Subcutaneous abdominal adipose tissue (tissue), 5 donors: Measurements from ENCODE around the gene AHCYL1.

Source experiments
- H3K27ac ChIP-seq: one replicate; pipeline ENCODE4 v1.7.0; 2013; ENCODE audit warnings: low read depth, mild to moderate bottlenecking, inconsistent platforms, low read length, moderate library complexity
- H3K27me3 ChIP-seq, 5 donors: one replicate each; pipeline ENCODE4 v1.7.0; 2013; ENCODE audit warnings: low read length in 5 of 5, inconsistent platforms in 1 of 5; ENCODE audit not compliant: control insufficient read depth in 5 of 5, insufficient read depth in 4 of 5
- H3K36me3 ChIP-seq, 5 donors: one replicate each; pipeline ENCODE4 v1.7.0; 2013; ENCODE audit warnings: low read length in 5 of 5; ENCODE audit not compliant: control insufficient read depth in 5 of 5, insufficient read depth in 5 of 5
- H3K4me1 ChIP-seq, 5 donors: one replicate each; pipeline ENCODE4 v1.7.0; 2013; ENCODE audit warnings: low read length in 5 of 5, mild to moderate bottlenecking in 3 of 5, moderate library complexity in 1 of 5; ENCODE audit not compliant: control insufficient read depth in 5 of 5, insufficient read depth in 5 of 5
- H3K4me3 ChIP-seq, 5 donors: one replicate each; pipeline ENCODE4 v1.7.0; 2013; ENCODE audit warnings: low read length in 5 of 5, low read depth in 1 of 5
- H3K9ac ChIP-seq, 5 donors: one replicate each; pipeline ENCODE4 v1.7.0; 2013; ENCODE audit warnings: low read length in 5 of 5, mild to moderate bottlenecking in 4 of 5, moderate library complexity in 3 of 5
- H3K9me3 ChIP-seq, 5 donors: one replicate each; pipeline ENCODE4 v1.7.0; 2013; ENCODE audit warnings: low read length in 5 of 5; ENCODE audit not compliant: control insufficient read depth in 5 of 5
- donor health status: healthy.
- donor health status: healthy.
- donor health status: healthy.
- donor health status: healthy.
- donor health status: healthy.

The AHCYL1 gene

DNA sequence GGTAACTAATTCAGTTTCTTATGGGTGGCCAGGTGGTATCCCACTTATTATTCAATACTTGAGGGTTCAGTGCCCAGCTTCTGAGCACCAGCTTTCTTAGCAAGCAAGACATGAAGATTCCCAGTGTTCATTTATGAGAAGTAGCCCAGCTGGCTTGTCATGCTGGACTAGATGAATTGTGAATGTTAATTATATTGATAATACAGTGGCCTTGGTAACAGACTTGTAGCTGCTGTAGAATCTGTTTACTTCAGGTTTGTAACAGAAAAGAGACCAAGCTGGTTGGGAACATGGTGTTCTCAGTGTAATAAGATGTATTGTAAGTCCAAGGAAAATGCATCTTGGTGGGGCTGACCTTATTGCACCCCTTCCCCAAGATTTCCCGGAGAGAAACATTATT is 10.1 kb downstream of the AHCYL1 start:
- Histone ChIP-seq H3K4me3 (no peak overlapping the region), H3K9ac (no peak overlapping the region), H3K27me3 (no peaks in the 10 kb centered on the region), H3K36me3 (peaks cover 0 to 8% (median 3%) of the 10 kb centered on the region in 5 donors), H3K4me1 (peaks cover 0 to 66% (median 47%) of the 10 kb centered on the region in 5 donors), H3K9me3 (no peaks in the 10 kb centered on the region), H3K27ac (peak overlapping the region; percentile 81)

DNA sequence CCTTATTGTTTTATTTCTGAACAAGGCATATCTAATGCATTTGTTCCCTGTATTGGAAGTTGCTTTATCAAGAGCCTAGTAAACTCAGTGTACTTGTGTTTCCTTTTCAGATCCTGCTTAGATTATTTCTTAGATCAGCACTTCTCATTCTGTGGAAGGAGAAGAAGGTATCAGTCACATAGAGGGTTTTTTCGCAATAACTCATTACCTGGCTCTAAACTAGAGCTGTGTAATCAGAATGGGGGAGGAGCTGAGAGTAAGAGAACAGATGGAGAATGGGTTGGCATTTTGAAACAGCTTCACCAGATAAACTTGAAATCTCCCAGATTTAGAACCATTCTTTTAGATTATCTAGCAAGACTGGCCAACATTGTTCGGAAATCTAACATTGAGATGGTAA is 11.0 kb downstream of the AHCYL1 start:
- H3K36me3 ChIP-seq, result peaks cover 0 to 8% (median 3%) of the 10 kb centered on the region in 5 donors
- no peaks in the 10 kb centered on the region for H3K27me3 ChIP-seq
- peaks cover 0 to 57% (median 39%) of the 10 kb centered on the region in 5 donors for H3K4me1 ChIP-seq
- no peaks in the 10 kb centered on the region for H3K9me3 ChIP-seq
- no peak overlapping the region for H3K4me3 ChIP-seq
- H3K9ac ChIP-seq, result no peak overlapping the region
- H3K27ac ChIP-seq, result peak overlapping the region; percentile 81

DNA sequence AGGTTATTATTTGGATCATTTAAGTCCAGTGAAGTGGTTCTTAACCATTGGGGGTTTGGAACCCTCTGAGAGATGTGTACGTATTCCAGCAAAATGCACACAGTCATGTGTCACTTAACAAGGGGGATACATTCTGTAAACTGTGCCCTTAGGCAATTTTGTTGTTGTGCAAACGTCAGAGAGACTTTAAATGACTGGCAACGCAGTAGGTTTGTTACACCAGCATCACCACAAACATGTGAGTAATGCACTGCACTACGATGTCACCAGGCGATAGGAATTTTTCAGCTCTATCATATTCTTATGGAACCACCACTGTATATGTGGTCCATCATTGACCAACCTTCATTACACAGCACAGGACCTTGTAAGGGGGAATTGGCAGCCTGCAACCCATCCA is 11.9 kb downstream of the AHCYL1 start:
- H3K9me3 ChIP-seq, result no peaks in the 10 kb centered on the region
- H3K36me3 ChIP-seq, result peaks cover 0 to 4% (median 0%) of the 10 kb centered on the region in 5 donors
- no peak overlapping the region for H3K4me3 ChIP-seq
- H3K27ac ChIP-seq, result peak overlapping the region; percentile 81
- H3K27me3 ChIP-seq, result no peaks in the 10 kb centered on the region
- H3K4me1 ChIP-seq, result peaks cover 0 to 54% (median 39%) of the 10 kb centered on the region in 5 donors
- no peak overlapping the region for H3K9ac ChIP-seq

DNA sequence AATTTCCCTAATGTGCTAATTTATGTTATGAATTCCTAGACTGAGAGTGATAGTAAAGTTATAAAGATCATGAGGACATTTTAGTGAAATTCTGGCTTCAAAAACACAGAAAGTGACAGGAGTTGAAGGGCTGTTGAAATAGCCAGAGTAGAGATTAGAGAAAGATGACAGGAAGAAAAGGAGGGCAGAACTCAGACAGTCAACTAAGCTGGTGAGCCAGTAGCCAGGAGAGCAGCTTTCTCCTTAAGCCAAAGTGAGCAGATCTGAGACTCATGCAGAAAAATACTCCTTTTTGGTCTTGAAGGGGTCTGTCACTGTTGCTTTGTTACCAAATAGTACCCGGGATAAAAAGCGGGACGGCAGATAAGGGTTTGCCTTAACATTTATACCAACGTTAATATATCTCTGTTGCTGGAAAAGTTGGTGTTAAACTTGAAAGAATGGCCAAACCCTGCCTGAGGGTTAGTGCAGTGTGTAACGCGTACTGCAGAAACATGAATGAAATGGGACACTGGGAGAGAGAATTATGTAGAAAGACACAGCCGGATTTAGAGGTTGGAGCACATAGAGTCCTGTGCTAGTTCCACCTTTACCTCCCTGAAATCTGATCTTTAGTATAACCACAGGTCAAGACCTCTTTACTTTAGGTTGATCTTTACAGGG is 12.8 kb downstream of the AHCYL1 start:
- peaks cover 0 to 3% (median 0%) of the 10 kb centered on the region in 5 donors for H3K36me3 ChIP-seq
- peak overlapping the region; percentile 81 for H3K27ac ChIP-seq
- no peaks in the 10 kb centered on the region for H3K9me3 ChIP-seq
- H3K4me1 ChIP-seq, result peaks cover 0 to 54% (median 39%) of the 10 kb centered on the region in 5 donors
- peak overlapping the region in 3 of 5 donors; percentile 11 to 39 (median 14) for H3K9ac ChIP-seq
- no peak overlapping the region for H3K4me3 ChIP-seq
- H3K27me3 ChIP-seq, result no peaks in the 10 kb centered on the region

GRCh38 chr1:109997867-109998229 is 13.3 kb downstream of the AHCYL1 start:
- Histone ChIP-seq H3K9ac (peak overlapping the region in 2 of 5 donors; percentile 11 to 14), H3K9me3 (no peaks in the 10 kb centered on the region), H3K4me3 (no peak overlapping the region), H3K4me1 (peaks cover 0 to 51% (median 39%) of the 10 kb centered on the region in 5 donors), H3K27ac (peak overlapping the region; percentile 81), H3K27me3 (no peaks in the 10 kb centered on the region), H3K36me3 (peaks cover 0 to 3% (median 0%) of the 10 kb centered on the region in 5 donors)

GRCh38 chr1:110002695-110003094 is 18.1 kb downstream of the AHCYL1 start:
- no peak overlapping the region for H3K4me3 ChIP-seq
- H3K36me3 ChIP-seq, result peaks cover 0 to 7% (median 0%) of the 10 kb centered on the region in 5 donors
- H3K27me3 ChIP-seq, result no peaks in the 10 kb centered on the region
- no peak overlapping the region for H3K9ac ChIP-seq
- H3K27ac ChIP-seq, result peak overlapping the region; percentile 83
- H3K9me3 ChIP-seq, result no peaks in the 10 kb centered on the region
- peaks cover 5 to 40% (median 30%) of the 10 kb centered on the region in 5 donors for H3K4me1 ChIP-seq

GRCh38 chr1:110003747-110004428 is 19.3 kb downstream of the AHCYL1 start:
- Histone ChIP-seq H3K9ac (peak overlapping the region in 3 of 5 donors; percentile 10 to 67 (median 62)), H3K9me3 (no peaks in the 10 kb centered on the region), H3K27me3 (no peaks in the 10 kb centered on the region), H3K27ac (peak overlapping the region; percentile 83), H3K36me3 (peaks cover 0 to 8% (median 2%) of the 10 kb centered on the region in 5 donors), H3K4me1 (peaks cover 5 to 33% (median 30%) of the 10 kb centered on the region in 5 donors), H3K4me3 (peak overlapping the region in 2 of 5 donors; percentile 33 to 40)

- Histone ChIP-seq H3K27me3 (no peaks in the 10 kb centered on the region), H3K4me1 (peaks cover 5 to 30% (median 29%) of the 10 kb centered on the region in 5 donors), H3K36me3 (peaks cover 3 to 15% (median 9%) of the 10 kb centered on the region in 5 donors), H3K4me3 (peak overlapping the region in 2 of 5 donors; percentile 29 to 33), H3K9ac (peak overlapping the region in 4 of 5 donors; percentile 10 to 62 (median 38)), H3K9me3 (no peaks in the 10 kb centered on the region), H3K27ac (peak overlapping the region; percentile 83)
Measured at GRCh38 chr1:110004583-110004982, 20.0 kb downstream of the AHCYL1 start.

GRCh38 chr1:110005971-110006370 is 21.4 kb downstream of the AHCYL1 start:
- peaks cover 17 to 29% (median 21%) of the 10 kb centered on the region in 5 donors for H3K36me3 ChIP-seq
- H3K4me3 ChIP-seq, result no peak overlapping the region
- H3K4me1 ChIP-seq, result peaks cover 5 to 30% (median 29%) of the 10 kb centered on the region in 5 donors
- no peak overlapping the region for H3K27ac ChIP-seq
- no peaks in the 10 kb centered on the region for H3K9me3 ChIP-seq
- no peak overlapping the region for H3K9ac ChIP-seq
- no peaks in the 10 kb centered on the region for H3K27me3 ChIP-seq

DNA sequence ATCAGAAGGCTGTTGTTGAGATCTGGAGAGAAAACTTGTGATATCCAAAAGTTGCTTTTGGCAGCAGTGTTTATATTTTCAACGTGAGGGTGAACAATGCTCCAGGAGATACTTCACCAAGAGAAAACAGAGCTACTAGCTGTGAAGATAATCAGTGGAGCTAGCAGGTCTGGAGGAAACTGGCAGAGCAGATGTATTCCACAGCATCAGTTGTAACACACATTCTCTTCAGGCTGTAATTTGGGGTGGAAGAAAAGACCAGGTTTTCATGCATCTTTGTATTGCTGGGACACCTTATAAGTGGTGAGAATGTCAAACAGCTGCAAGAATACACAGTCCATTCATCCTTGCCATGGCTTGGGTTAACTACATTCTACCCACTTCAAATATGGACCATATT is 22.0 kb downstream of the AHCYL1 start:
- Histone ChIP-seq H3K4me3 (no peak overlapping the region), H3K27ac (no peak overlapping the region), H3K27me3 (no peaks in the 10 kb centered on the region), H3K9ac (no peak overlapping the region), H3K9me3 (no peaks in the 10 kb centered on the region), H3K4me1 (peaks cover 5 to 30% (median 29%) of the 10 kb centered on the region in 5 donors), H3K36me3 (peaks cover 22 to 34% (median 27%) of the 10 kb centered on the region in 5 donors)
